K562 (cell line): ENCODE measurements around the gene PLK1. TPM values are rescaled to one million over a fixed set of nuclear protein-coding genes. Genes with fewer than 3 reads are reported as not detected.

Source experiments
- CHD4 ChIP-seq: fragments of 200-600 bp; sonication (generic); IDR thresholded peaks from 3 replicates; pipeline ENCODE4 v1.6.1; 2012; ENCODE audit warnings: low read depth, mild to moderate bottlenecking, mixed read lengths, low read length, inconsistent platforms; ENCODE audit not compliant: insufficient read depth, insufficient replicate concordance, poor library complexity, severe bottlenecking
- E2F5 ChIP-seq: sonication (generic); formaldehyde crosslinking; IDR thresholded peaks from 2 replicates; pipeline ENCODE4 v1.8.0; 2022; ENCODE audit warnings: mild to moderate bottlenecking, missing genetic modification reagents
- ELK3 ChIP-seq: fragments of 450-650 bp; formaldehyde crosslinking; IDR thresholded peaks from 2 replicates; pipeline ENCODE4 v1.4.0; 2020; ENCODE audit warnings: mild to moderate bottlenecking
- KLF1 ChIP-seq: fragments of 450-650 bp; IDR thresholded peaks from 2 replicates; pipeline ENCODE4 v1.6.1; 2016; ENCODE audit warnings: missing genetic modification characterization, missing compliant biosample characterization
- MTA3 ChIP-seq: fragments of 450-650 bp; formaldehyde crosslinking; IDR thresholded peaks from 2 replicates; pipeline ENCODE4 v1.6.1; 2017; ENCODE audit warnings: mild to moderate bottlenecking, borderline replicate concordance
- SOX6 ChIP-seq: fragments of 450-650 bp; IDR thresholded peaks from 2 replicates; pipeline ENCODE4 v1.6.1; 2014; ENCODE audit warnings: mild to moderate bottlenecking
- SRSF7 ChIP-seq: fragments of 200-400 bp; formaldehyde crosslinking; optimal IDR thresholded peaks from 2 replicates; pipeline ENCODE3; 2017; ENCODE audit warnings: mild to moderate bottlenecking, low read depth, low read length
- SUPT5H ChIP-seq: fragments of 450-650 bp; IDR thresholded peaks from 2 replicates; pipeline ENCODE4 v1.6.1; 2016
- ZNF3 ChIP-seq: fragments of 250-450 bp; sonication (Bioruptor Pico); IDR thresholded peaks from 2 replicates; pipeline ENCODE4 v1.5.0; 2021; ENCODE audit warnings: mild to moderate bottlenecking, moderate library complexity
- ZSCAN32 ChIP-seq: fragments of 450-650 bp; formaldehyde crosslinking; IDR thresholded peaks from 2 replicates; pipeline ENCODE4 v1.4.0; 2020; ENCODE audit warnings: mild to moderate bottlenecking, moderate library complexity
- polyA plus RNA-seq, 8 experiments: library from polyadenylated mRNA; depleted of rRNA in 4 of 8; stranded (reverse) in 5 of 8; unstranded in 3 of 8; fragments of >200 nt; fragmentation: Nextera tagmentation in 2 of 8; fragmentation: Illumina TruSeq in 1 of 8; extraction: Ambion mirVana in 2 of 8; extraction: Trizol in 1 of 8; gene quantifications; 2 replicates each; pipeline versions ENCODE4 v1.2.1 to v1.2.3, GENCODE V29; 2011 to 2014; ENCODE audit warnings: inconsistent platforms in 1 of 8, missing spikeins in 1 of 8
- total RNA-seq, 7 experiments: library from RNA; depleted of rRNA in 6 of 7; stranded (reverse); fragments of >200 nt in 6 of 7; fragmentation: Illumina TruSeq in 2 of 7; extraction: Trizol in 2 of 7; gene quantifications; 2 replicates each; pipeline versions ENCODE4 v1.2.1 to v1.2.3, GENCODE V29; 2011 to 2021; ENCODE audit warnings: low replicate concordance in 1 of 7
- TF ChIP-seq, protein P1 (sequence below): fragments of 450-650 bp; IDR thresholded peaks from 2 replicates; pipeline ENCODE4 v1.7.1; 2018; ENCODE audit warnings: mild to moderate bottlenecking, low read depth; ENCODE audit not compliant: partially characterized antibody
- TF ChIP-seq, protein P2 (sequence below): fragments of 450-650 bp; formaldehyde crosslinking; IDR thresholded peaks from 2 replicates; pipeline ENCODE4 v1.4.0; 2020; ENCODE audit warnings: mild to moderate bottlenecking, moderate library complexity

PLK1 gene
- total and polyA plus RNA-seq, 9 of the 15 experiments (the other 6 are each of a cell fraction or from before 2014, with no cell fraction given) = 13.6 to 212 (median 45.5) TPM

DNA sequence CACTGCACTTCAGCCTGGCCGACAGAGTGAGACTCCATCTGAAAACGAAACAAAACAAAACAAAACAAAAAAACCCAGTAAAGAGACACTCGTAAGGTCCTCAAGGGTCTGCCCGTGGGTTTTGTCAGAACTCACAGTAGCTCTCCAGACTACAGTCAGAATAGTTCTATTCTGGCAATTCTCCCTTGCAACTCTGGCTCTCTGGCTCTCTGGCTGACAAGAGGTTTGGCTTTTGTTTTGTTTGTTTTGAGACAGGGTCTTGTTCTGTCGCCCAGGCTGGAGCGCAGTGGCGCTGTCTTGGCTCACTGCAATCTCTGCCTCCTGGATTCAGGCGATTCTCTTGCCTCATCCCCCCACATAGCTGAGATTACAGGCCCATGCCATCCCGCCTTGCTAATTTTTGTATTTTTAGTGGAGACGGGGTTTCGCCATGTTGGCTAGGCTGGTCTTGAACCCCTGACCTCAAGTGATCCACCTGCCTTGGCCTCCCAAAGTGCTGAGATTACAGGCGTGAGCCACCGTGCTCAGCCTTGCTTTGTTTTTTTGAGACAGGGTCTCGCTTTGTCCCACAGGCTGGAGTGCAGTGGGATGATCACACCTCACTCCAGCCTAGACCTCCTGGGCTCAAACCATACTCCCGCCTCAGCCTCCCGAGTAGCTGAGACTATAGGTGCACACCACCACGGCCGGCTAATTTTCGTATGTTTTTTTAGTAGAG is 55.6 kb downstream of the PLK1 start (continued):
- TF ChIP-seq, protein P1, sequence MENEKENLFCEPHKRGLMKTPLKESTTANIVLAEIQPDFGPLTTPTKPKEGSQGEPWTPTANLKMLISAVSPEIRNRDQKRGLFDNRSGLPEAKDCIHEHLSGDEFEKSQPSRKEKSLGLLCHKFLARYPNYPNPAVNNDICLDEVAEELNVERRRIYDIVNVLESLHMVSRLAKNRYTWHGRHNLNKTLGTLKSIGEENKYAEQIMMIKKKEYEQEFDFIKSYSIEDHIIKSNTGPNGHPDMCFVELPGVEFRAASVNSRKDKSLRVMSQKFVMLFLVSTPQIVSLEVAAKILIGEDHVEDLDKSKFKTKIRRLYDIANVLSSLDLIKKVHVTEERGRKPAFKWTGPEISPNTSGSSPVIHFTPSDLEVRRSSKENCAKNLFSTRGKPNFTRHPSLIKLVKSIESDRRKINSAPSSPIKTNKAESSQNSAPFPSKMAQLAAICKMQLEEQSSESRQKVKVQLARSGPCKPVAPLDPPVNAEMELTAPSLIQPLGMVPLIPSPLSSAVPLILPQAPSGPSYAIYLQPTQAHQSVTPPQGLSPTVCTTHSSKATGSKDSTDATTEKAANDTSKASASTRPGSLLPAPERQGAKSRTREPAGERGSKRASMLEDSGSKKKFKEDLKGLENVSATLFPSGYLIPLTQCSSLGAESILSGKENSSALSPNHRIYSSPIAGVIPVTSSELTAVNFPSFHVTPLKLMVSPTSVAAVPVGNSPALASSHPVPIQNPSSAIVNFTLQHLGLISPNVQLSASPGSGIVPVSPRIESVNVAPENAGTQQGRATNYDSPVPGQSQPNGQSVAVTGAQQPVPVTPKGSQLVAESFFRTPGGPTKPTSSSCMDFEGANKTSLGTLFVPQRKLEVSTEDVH = no peak
- TF ChIP-seq CHD4 (no peak), KLF1 (no peak), SOX6 (no peak), E2F5 (no peak), ZNF3 (CRISPR knock-in tag) (no peak), MTA3 (no peak), SUPT5H (no peak), ZSCAN32 (CRISPR knock-in tag) (no peak), ELK3 (no peak), SRSF7 (no peak)
- TF ChIP-seq, protein P2, sequence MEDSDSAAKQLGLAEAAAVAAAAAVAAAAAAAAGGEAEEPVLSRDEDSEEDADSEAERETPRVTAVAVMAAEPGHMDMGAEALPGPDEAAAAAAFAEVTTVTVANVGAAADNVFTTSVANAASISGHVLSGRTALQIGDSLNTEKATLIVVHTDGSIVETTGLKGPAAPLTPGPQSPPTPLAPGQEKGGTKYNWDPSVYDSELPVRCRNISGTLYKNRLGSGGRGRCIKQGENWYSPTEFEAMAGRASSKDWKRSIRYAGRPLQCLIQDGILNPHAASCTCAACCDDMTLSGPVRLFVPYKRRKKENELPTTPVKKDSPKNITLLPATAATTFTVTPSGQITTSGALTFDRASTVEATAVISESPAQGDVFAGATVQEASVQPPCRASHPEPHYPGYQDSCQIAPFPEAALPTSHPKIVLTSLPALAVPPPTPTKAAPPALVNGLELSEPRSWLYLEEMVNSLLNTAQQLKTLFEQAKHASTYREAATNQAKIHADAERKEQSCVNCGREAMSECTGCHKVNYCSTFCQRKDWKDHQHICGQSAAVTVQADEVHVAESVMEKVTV (CRISPR knock-in tag) = no peak
